RWPE1 (cell line): ENCODE data around the gene DRGX.
A peak's percentile ranks its signal among the peaks of the same experiment; 100 is the strongest.

ENCODE experiments used
- CTCF ChIA-PET: fragments of 350-600 bp; sonication (Branson Sonifier 250); formaldehyde crosslinking; extraction: SDS; loops from one replicate; lab custom pipeline; 2021; lab: Yijun Ruan, JAX
- POLR2A ChIA-PET: fragments of 400-600 bp; formaldehyde crosslinking; extraction: SDS; loops from one replicate; lab custom pipeline; 2020; ENCODE audit warnings: antibody characterized with exemption; ENCODE audit not compliant: low non-redundant PET; lab: Yijun Ruan, JAX
- DNase-seq: peaks from one replicate; pipeline ENCODE4 v3.0.0; 2012; ENCODE audit warnings: low spot score
- H3K27ac ChIP-seq: fragments of 450-650 bp; 2 replicates; pipeline ENCODE4 v1.5.1; 2017
- CTCF ChIP-seq: fragments of 450-650 bp; conservative IDR thresholded peaks from 2 replicates; pipeline ENCODE4 v1.5.1; 2017; ENCODE audit warnings: low read depth, mild to moderate bottlenecking

The DRGX gene

GRCh38 chr10:49328401-49329145 is 67.3 kb downstream of the DRGX start:
- no peak for TF ChIP-seq CTCF
- POLR2A ChIA-PET: no interaction called here
- H3K27ac ChIP-seq: no peak overlapping the region
- CTCF ChIA-PET: no interaction called here
- no peak for DNase-seq

- DNase-seq: no peak
- ChIA-PET POLR2A (no interaction called here), CTCF (interaction anchor here (0.6 kb wide), 1 partner anchor 91 kb away, joined by 3 read pairs; no protein-coding TSS in a partner anchor)
- no peak overlapping the region for H3K27ac ChIP-seq
- no peak for TF ChIP-seq CTCF
These were observed 68.7 kb downstream of the DRGX start for GRCh38 chr10:49327036-49327813.

- CTCF ChIA-PET: interaction anchor here (0.6 kb wide), 1 partner anchor 92 kb away, joined by 3 read pairs; no protein-coding TSS in a partner anchor
- TF ChIP-seq CTCF: no peak
- POLR2A ChIA-PET: no interaction called here
These were observed 69.7 kb downstream of the DRGX start for GRCh38 chr10:49325916-49326783.

GRCh38 chr10:49325131-49325915 is 70.6 kb downstream of the DRGX start:
- ChIA-PET CTCF (no interaction called here), POLR2A (no interaction called here)
- DNase-seq: no peak
- H3K27ac ChIP-seq: no peak overlapping the region
- no peak for TF ChIP-seq CTCF

More at GRCh38 chr10:49325916-49326783, 69.7 kb downstream of the DRGX start:
- no peak overlapping the region for H3K27ac ChIP-seq
- no peak for DNase-seq

- TF ChIP-seq CTCF: no peak
- DNase-seq: peak; percentile 16
- POLR2A ChIA-PET: no interaction called here
- no peak overlapping the region for H3K27ac ChIP-seq
- CTCF ChIA-PET: no interaction called here
These were observed 71.2 kb downstream of the DRGX start for GRCh38 chr10:49324711-49325110.
